Breast epithelium (tissue), 3 donors: ENCODE data around the gene ALOX15.
"Not testable (repeated sequence)": the region's sequence is repeated elsewhere in the genome, so short reads cannot be mapped to it uniquely, and the experiment has no call there.

Experiments
- POLR2A ChIP-seq: fragments of 450-650 bp; IDR thresholded peaks from one replicate; pipeline ENCODE4 v1.6.1; 2016; ENCODE audit warnings: antibody characterized with exemption, mild to moderate bottlenecking, moderate library complexity
- TF ChIP-seq, protein P1 (sequence below), 3 donors: fragments of 450-650 bp; IDR thresholded peaks; one replicate each; pipeline ENCODE4 v1.5.1; 2016 to 2017; ENCODE audit warnings: antibody characterized with exemption in 3 of 3, mild to moderate bottlenecking in 3 of 3, moderate library complexity in 3 of 3

- TF ChIP-seq, protein P1, sequence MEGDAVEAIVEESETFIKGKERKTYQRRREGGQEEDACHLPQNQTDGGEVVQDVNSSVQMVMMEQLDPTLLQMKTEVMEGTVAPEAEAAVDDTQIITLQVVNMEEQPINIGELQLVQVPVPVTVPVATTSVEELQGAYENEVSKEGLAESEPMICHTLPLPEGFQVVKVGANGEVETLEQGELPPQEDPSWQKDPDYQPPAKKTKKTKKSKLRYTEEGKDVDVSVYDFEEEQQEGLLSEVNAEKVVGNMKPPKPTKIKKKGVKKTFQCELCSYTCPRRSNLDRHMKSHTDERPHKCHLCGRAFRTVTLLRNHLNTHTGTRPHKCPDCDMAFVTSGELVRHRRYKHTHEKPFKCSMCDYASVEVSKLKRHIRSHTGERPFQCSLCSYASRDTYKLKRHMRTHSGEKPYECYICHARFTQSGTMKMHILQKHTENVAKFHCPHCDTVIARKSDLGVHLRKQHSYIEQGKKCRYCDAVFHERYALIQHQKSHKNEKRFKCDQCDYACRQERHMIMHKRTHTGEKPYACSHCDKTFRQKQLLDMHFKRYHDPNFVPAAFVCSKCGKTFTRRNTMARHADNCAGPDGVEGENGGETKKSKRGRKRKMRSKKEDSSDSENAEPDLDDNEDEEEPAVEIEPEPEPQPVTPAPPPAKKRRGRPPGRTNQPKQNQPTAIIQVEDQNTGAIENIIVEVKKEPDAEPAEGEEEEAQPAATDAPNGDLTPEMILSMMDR (IDR thresholded peaks at IDR 0.05) = not testable (repeated sequence)
- not testable (repeated sequence) for TF ChIP-seq POLR2A
These were observed 36.7 kb downstream of the ALOX15 start for GRCh38 chr17:4604736-4605135.
